ENCODE measurements around the gene PLD6.
"Not testable (repeated sequence)": the region's sequence is repeated elsewhere in the genome, so short reads cannot be mapped to it uniquely, and the experiment has no call there.

The PLD6 gene

GRCh38 chr17:17198281-17198680, 7.9 kb downstream of the PLD6 start:
- no peak for FAIRE-seq
- DNase-seq (ENCODE audit: insufficient read length, low spot score), result no peak
- TF ChIP-seq CTCF (IDR thresholded peaks at IDR 0.05; ENCODE audit: insufficient read depth, missing control alignments), result no peak

- DNase-seq (ENCODE audit: insufficient read length, low spot score) (no peak), FAIRE-seq (no peak)
- no peak for TF ChIP-seq CTCF (IDR thresholded peaks at IDR 0.05; ENCODE audit: insufficient read depth, missing control alignments)
These were observed 9.4 kb downstream of the PLD6 start for GRCh38 chr17:17196776-17197175.

- not testable (repeated sequence) for FAIRE-seq; DNase-seq (ENCODE audit: insufficient read length, low spot score)
These were observed 10.7 kb downstream of the PLD6 start for GRCh38 chr17:17195466-17195865.

- DNase-seq (ENCODE audit: insufficient read length, low spot score) (no peak), FAIRE-seq (no peak)
- no peak for TF ChIP-seq CTCF (IDR thresholded peaks at IDR 0.05; ENCODE audit: insufficient read depth, missing control alignments)
These were observed 14.2 kb downstream of the PLD6 start for GRCh38 chr17:17191961-17192381.

GRCh38 chr17:17191346-17191792, 14.8 kb downstream of the PLD6 start:
- no peak for TF ChIP-seq CTCF (IDR thresholded peaks at IDR 0.05; ENCODE audit: insufficient read depth, missing control alignments)
- DNase-seq (ENCODE audit: insufficient read length, low spot score), result no peak
- no peak for FAIRE-seq

- DNase-seq (ENCODE audit: insufficient read length, low spot score), result no peak
- TF ChIP-seq CTCF (IDR thresholded peaks at IDR 0.05; ENCODE audit: insufficient read depth, missing control alignments), result no peak
- no peak for FAIRE-seq
These were observed 15.9 kb downstream of the PLD6 start for GRCh38 chr17:17190188-17190587.

GRCh38 chr17:17189559-17189958, 16.6 kb downstream of the PLD6 start:
- FAIRE-seq, result no peak
- DNase-seq (ENCODE audit: insufficient read length, low spot score), result no peak
- TF ChIP-seq CTCF (IDR thresholded peaks at IDR 0.05; ENCODE audit: insufficient read depth, missing control alignments), result no peak

GRCh38 chr17:17188586-17188985, 17.5 kb downstream of the PLD6 start:
- FAIRE-seq (no peak), DNase-seq (ENCODE audit: insufficient read length, low spot score) (no peak)
- no peak for TF ChIP-seq CTCF (IDR thresholded peaks at IDR 0.05; ENCODE audit: insufficient read depth, missing control alignments)
